ENCODE measurements around the gene ERVK3-1. TPM values are rescaled to one million over a fixed set of nuclear protein-coding genes. Genes with fewer than 3 reads are reported as not detected.

ERVK3-1 gene
- polyA plus RNA-seq, 1 of the 3 experiments (the other 2 are of a cell fraction) = 69.4 TPM

DNA sequence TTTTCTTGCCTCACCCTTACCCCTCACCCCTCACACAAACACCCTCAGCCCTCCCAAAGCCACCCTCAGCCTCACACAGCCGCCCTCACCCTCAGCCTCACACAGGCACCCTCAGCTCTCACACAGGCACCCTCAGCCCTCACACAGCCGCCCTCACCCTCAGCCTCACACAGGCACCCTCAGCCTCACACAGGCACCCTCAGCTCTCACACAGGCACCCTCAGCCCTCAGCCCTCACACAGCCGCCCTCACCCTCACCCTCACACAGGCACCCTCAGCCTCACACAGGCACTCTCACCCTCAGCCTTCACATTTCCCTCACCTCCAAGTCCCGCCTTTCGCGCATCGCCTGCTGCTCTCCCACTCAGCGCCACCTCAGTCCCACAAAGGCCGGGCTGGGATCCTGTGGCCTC is 21.3 kb downstream of the ERVK3-1 start:
- H3K27ac ChIP-seq (ENCODE audit: low read depth in 2 of 2, low read length in 1 of 2) = peak overlapping the region; percentile 83 to 90; a peak in 2 of 4 replicates
- WGBS (ENCODE audit: low lambda C conversion rate) = 2% methylated on average over 9 of the region's 9 CpGs
- CTCF ChIA-PET = interaction anchor here (1.0 to 3.7 kb wide), 4 partner anchors 18 to 193 kb away, joined by 3 to 17 read pairs (median 3); partner anchors contain the start of gene ZBTB45

DNA sequence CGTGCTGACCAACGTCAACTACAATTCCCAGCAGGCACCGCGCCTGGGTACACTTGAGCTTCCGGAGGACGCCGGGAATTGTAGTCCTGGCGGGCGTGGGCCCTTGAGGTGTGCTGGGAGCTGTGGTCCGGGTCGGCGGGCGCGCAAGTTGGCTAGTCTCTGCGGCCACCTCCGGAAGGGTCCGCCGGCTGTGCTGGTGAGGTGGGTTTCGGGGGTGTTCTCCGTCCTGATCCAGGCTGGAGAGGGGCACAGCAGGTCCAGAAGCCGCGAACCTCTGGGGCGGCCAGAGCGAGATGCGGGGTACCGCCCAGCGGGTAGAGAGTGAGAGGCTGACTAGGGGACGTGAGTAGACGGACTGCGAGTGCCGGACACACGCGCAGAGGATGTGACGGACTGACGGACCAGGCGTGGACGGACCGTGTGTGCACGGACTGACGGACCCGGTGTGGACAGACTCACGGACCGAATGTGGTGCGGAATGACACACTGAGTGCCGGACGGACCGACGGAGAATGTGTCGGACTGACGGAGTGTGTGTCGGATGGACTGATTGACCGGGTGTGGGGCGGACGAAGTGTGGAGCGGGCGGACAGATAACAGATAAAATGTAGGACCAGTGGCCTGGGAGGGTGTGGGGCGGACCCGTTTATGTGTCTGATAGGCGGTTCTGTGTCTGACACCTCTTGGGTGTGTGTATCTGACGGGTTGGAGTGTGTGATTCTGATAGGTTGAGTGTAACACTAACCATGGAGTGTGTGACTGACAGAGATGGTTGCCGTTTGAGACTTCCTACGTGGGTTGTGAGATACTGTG is 21.9 kb downstream of the ERVK3-1 start, which contains the start of gene ZSCAN22:
TSS of gene ZSCAN22 (plus strand) at position 81 of the 813 bp plus-strand sequence. CDS start 7,809 bp downstream, outside the sequence.
- POLR2A ChIA-PET = interaction anchor here (0.6 to 1.6 kb wide), 7 partner anchors 13 to 192 kb away, joined by 3 to 13 read pairs (median 8); partner anchors contain the start of genes ERVK3-1, ZBTB45, ZNF497 and ZNF8
- Histone ChIP-seq H3K4me1 (ENCODE audit: control insufficient read depth in 1 of 2, insufficient read depth in 2 of 2, low read depth in 1 of 2, low read length in 1 of 2) (peaks cover 0 to 19% of the 10 kb centered on the region in 2 experiments; a peak in 1 of 4 replicates), H3K79me2 (ENCODE audit: insufficient read depth) (peaks cover 54% of the 10 kb centered on the region), H2AFZ (ENCODE audit: low read depth) (peak within 1 kb of the TSS; percentile 87), H3K4me2 (peak within 1 kb of the TSS; percentile 92), H3K9me3 (no peaks in the 10 kb centered on the region), H3F3A (replicated peaks; ENCODE audit: insufficient read depth) (no peaks in the 10 kb centered on the region), H3K9me2 (no peaks in the 10 kb centered on the region), H3K27me3 (ENCODE audit: insufficient read depth) (no peaks in the 10 kb centered on the region), H3K4me3 (ENCODE audit: low read depth in 2 of 2, low read length in 1 of 2) (peak within 1 kb of the TSS; percentile 70 to 89), H3K9ac (peak within 1 kb of the TSS; percentile 91), H3K36me3 (replicated peaks in 1 of 2; ENCODE audit: control insufficient read depth in 1 of 2, insufficient read depth in 2 of 2, low read length in 1 of 2) (peaks cover 0 to 2% of the 10 kb centered on the region in 2 experiments), H4K20me1 (ENCODE audit: insufficient read depth) (no peaks in the 10 kb centered on the region), H3K27ac (ENCODE audit: low read depth in 2 of 2, low read length in 1 of 2) (peak within 1 kb of the TSS; percentile 83 to 90)
- DNase-seq = peak; percentile 94
- CTCF ChIA-PET = interaction anchor here (1.0 to 3.7 kb wide), 4 partner anchors 19 to 193 kb away, joined by 3 to 17 read pairs (median 3); partner anchors contain the start of gene ZBTB45
- WGBS (ENCODE audit: low lambda C conversion rate) = 1% methylated on average over 39 of the region's 62 CpGs
- peak; percentile 91 for TF ChIP-seq GABPA (IDR thresholded peaks at IDR 0.05; ENCODE audit: low read depth)
- peak; percentile 50 for TF ChIP-seq POLR2AphosphoS5 (IDR thresholded peaks at IDR 0.05; ENCODE audit: low read depth, low read length)
- no peak; a peak in 1 of 4 replicates for TF ChIP-seq EP300 (IDR thresholded peaks at IDR 0.05; ENCODE audit: borderline replicate concordance in 1 of 2, low read depth in 1 of 2, low read length in 1 of 2)
- peak; percentile 82 for TF ChIP-seq FOXJ3 (CRISPR knock-in tag; IDR thresholded peaks at IDR 0.05)
- TF ChIP-seq RCOR1 (IDR thresholded peaks at IDR 0.05; ENCODE audit: low read length) = peak; percentile 32; the same call in 1 of the 2 replicates
- TF ChIP-seq, protein P1, sequence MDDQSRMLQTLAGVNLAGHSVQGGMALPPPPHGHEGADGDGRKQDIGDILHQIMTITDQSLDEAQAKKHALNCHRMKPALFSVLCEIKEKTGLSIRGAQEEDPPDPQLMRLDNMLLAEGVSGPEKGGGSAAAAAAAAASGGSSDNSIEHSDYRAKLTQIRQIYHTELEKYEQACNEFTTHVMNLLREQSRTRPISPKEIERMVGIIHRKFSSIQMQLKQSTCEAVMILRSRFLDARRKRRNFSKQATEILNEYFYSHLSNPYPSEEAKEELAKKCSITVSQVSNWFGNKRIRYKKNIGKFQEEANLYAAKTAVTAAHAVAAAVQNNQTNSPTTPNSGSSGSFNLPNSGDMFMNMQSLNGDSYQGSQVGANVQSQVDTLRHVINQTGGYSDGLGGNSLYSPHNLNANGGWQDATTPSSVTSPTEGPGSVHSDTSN (IDR thresholded peaks at IDR 0.05) = peak; percentile 16; the same call in 1 of the 2 replicates
- TF ChIP-seq FOXM1 (IDR thresholded peaks at IDR 0.05; ENCODE audit: low read depth) = no peak
- no peak for TF ChIP-seq EZH2phosphoT487 (IDR thresholded peaks at IDR 0.05; ENCODE audit: borderline replicate concordance, low read depth)
- TF ChIP-seq, protein P2, sequence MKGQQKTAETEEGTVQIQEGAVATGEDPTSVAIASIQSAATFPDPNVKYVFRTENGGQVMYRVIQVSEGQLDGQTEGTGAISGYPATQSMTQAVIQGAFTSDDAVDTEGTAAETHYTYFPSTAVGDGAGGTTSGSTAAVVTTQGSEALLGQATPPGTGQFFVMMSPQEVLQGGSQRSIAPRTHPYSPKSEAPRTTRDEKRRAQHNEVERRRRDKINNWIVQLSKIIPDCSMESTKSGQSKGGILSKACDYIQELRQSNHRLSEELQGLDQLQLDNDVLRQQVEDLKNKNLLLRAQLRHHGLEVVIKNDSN (IDR thresholded peaks at IDR 0.05; ENCODE audit: borderline replicate concordance, low read depth) = no peak; the same call in 1 of the 2 replicates
- TF ChIP-seq RAD21 (IDR thresholded peaks at IDR 0.05; ENCODE audit: low read length) = no peak
- peak; percentile 68 for TF ChIP-seq ELF1 (IDR thresholded peaks at IDR 0.05)
- TF ChIP-seq CHD2 (IDR thresholded peaks at IDR 0.05; ENCODE audit: low read length, partially characterized antibody) = peak; percentile 83
- TF ChIP-seq SIN3A (IDR thresholded peaks at IDR 0.05; ENCODE audit: borderline replicate concordance, low read depth, low read length) = peak; percentile 95; the same call in 1 of the 2 replicates
- no peak for TF ChIP-seq GATA2 (CRISPR knock-in tag; IDR thresholded peaks at IDR 0.05)
- 0 out of 2 replicates have a peak, but pooled peaks have one; percentile 66 for TF ChIP-seq TAF1 (IDR thresholded peaks at IDR 0.05; ENCODE audit: borderline replicate concordance, low read depth, low read length)
- TF ChIP-seq SMC3 (IDR thresholded peaks at IDR 0.05; ENCODE audit: low read depth, low read length) = no peak
- no peak for TF ChIP-seq JUND (IDR thresholded peaks at IDR 0.05)

More for the DNA sequence above, 21.3 kb downstream of the ERVK3-1 start:
- Histone ChIP-seq H3K9me3 (no peaks in the 10 kb centered on the region), H3K9ac (peak overlapping the region; percentile 91), H2AFZ (ENCODE audit: low read depth) (peak overlapping the region; percentile 87; the same call in 1 of the 2 replicates), H3F3A (replicated peaks; ENCODE audit: insufficient read depth) (no peaks in the 10 kb centered on the region), H3K27me3 (ENCODE audit: insufficient read depth) (no peaks in the 10 kb centered on the region), H3K9me2 (no peaks in the 10 kb centered on the region), H3K4me1 (ENCODE audit: control insufficient read depth in 1 of 2, insufficient read depth in 2 of 2, low read depth in 1 of 2, low read length in 1 of 2) (peaks cover 0 to 19% of the 10 kb centered on the region in 2 experiments; a peak in 1 of 4 replicates), H3K4me2 (peak overlapping the region; percentile 92), H3K36me3 (replicated peaks in 1 of 2; ENCODE audit: control insufficient read depth in 1 of 2, insufficient read depth in 2 of 2, low read length in 1 of 2) (peaks cover 3 to 4% of the 10 kb centered on the region in 2 experiments), H4K20me1 (ENCODE audit: insufficient read depth) (no peaks in the 10 kb centered on the region), H3K4me3 (ENCODE audit: low read depth in 2 of 2, low read length in 1 of 2) (peak overlapping the region; percentile 70 to 89), H3K79me2 (ENCODE audit: insufficient read depth) (peaks cover 51% of the 10 kb centered on the region)
- TF ChIP-seq, protein P3, sequence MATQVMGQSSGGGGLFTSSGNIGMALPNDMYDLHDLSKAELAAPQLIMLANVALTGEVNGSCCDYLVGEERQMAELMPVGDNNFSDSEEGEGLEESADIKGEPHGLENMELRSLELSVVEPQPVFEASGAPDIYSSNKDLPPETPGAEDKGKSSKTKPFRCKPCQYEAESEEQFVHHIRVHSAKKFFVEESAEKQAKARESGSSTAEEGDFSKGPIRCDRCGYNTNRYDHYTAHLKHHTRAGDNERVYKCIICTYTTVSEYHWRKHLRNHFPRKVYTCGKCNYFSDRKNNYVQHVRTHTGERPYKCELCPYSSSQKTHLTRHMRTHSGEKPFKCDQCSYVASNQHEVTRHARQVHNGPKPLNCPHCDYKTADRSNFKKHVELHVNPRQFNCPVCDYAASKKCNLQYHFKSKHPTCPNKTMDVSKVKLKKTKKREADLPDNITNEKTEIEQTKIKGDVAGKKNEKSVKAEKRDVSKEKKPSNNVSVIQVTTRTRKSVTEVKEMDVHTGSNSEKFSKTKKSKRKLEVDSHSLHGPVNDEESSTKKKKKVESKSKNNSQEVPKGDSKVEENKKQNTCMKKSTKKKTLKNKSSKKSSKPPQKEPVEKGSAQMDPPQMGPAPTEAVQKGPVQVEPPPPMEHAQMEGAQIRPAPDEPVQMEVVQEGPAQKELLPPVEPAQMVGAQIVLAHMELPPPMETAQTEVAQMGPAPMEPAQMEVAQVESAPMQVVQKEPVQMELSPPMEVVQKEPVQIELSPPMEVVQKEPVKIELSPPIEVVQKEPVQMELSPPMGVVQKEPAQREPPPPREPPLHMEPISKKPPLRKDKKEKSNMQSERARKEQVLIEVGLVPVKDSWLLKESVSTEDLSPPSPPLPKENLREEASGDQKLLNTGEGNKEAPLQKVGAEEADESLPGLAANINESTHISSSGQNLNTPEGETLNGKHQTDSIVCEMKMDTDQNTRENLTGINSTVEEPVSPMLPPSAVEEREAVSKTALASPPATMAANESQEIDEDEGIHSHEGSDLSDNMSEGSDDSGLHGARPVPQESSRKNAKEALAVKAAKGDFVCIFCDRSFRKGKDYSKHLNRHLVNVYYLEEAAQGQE (IDR thresholded peaks at IDR 0.05; ENCODE audit: low read depth, low read length) = no peak
- TF ChIP-seq NFIC (IDR thresholded peaks at IDR 0.05; ENCODE audit: borderline replicate concordance) = no peak
- no peak for TF ChIP-seq JUND (IDR thresholded peaks at IDR 0.05)
- POLR2A ChIA-PET = interaction anchor here (0.6 to 1.6 kb wide), 7 partner anchors 14 to 193 kb away, joined by 3 to 13 read pairs (median 8); partner anchors contain the start of genes ERVK3-1, ZBTB45, ZNF497 and ZNF8
- DNase-seq = no peak
